ENCODE data around the gene ACTRT2. TPM values are rescaled to one million over a fixed set of nuclear protein-coding genes. Genes with fewer than 3 reads are reported as not detected.

ACTRT2 gene
- total and polyA plus RNA-seq, 2 experiments from 2014 or later: not detected

DNA sequence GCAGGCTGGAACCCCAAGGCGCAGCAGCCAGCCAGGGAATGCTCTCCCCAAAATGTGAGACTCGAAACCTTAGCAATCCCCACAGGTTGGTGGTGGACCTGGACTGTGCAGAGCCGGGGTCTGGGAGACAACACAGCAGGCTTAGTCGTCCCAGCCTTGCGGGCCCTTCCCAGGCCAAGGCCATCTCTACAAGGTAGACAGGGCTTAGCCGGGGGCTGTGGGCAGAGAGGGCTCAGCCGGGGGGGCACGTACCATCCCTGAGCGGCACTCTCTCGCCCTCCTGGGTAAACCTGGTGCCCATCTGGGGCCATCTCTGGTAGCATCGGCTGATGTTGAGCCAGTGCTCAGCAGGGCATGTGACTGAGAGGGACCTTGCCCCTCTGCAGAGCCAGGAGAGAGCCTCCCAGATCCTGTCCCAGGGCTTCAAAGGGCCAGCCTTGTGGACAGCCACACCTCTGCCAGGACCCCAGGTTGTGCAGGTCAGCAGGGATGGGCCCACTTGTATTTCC is 2.2 kb upstream of the ACTRT2 start:
- H3K4me3 ChIP-seq: no peak overlapping the region
- Mint-ChIP-seq H3K4me3 (no peak overlapping the region), H3K27me3 (ENCODE audit: insufficient read depth, low read depth, poor library complexity) (peaks cover 15% of the 10 kb centered on the region), H3K36me3 (ENCODE audit: low read depth) (no peaks in the 10 kb centered on the region), H3K27ac (no peak overlapping the region), H3K9me3 (peaks cover 9% of the 10 kb centered on the region), H3K4me1 (peaks cover 15% of the 10 kb centered on the region; the same call in 2 of the 3 replicates)
- H3F3A ChIP-seq (replicated peaks; ENCODE audit: low read depth): no peaks in the 10 kb centered on the region
- no peak for DNase-seq (ENCODE audit: low spot score)
- no peaks in the 10 kb centered on the region for H3K79me2 ChIP-seq (replicated peaks; ENCODE audit: insufficient read depth)
- no peaks in the 10 kb centered on the region; the same call in 1 of the 2 replicates for H3K4me1 ChIP-seq (ENCODE audit: insufficient read depth)
- no peaks in the 10 kb centered on the region for H3K27me3 ChIP-seq (ENCODE audit: insufficient read depth)
- no peak for ATAC-seq
- no peaks in the 10 kb centered on the region for H3K9me2 ChIP-seq (ENCODE audit: insufficient read depth)
- no peak overlapping the region for H2AFZ ChIP-seq
- H3K4me2 ChIP-seq: no peak overlapping the region
- H3K27ac ChIP-seq (ENCODE audit: low read depth): no peak overlapping the region
- TF ChIP-seq ZNF462 (CRISPR knock-in tag; IDR thresholded peaks at IDR 0.05): no peak
- no peak for TF ChIP-seq EZH2phosphoT487 (IDR thresholded peaks at IDR 0.05; ENCODE audit: unreplicated experiment)
- no peak for TF ChIP-seq EZH2 (IDR thresholded peaks at IDR 0.05; ENCODE audit: low read depth, unreplicated experiment)
- TF ChIP-seq STAT1 (IDR thresholded peaks at IDR 0.05; ENCODE audit: unreplicated experiment): no peak
- TF ChIP-seq, protein P1, sequence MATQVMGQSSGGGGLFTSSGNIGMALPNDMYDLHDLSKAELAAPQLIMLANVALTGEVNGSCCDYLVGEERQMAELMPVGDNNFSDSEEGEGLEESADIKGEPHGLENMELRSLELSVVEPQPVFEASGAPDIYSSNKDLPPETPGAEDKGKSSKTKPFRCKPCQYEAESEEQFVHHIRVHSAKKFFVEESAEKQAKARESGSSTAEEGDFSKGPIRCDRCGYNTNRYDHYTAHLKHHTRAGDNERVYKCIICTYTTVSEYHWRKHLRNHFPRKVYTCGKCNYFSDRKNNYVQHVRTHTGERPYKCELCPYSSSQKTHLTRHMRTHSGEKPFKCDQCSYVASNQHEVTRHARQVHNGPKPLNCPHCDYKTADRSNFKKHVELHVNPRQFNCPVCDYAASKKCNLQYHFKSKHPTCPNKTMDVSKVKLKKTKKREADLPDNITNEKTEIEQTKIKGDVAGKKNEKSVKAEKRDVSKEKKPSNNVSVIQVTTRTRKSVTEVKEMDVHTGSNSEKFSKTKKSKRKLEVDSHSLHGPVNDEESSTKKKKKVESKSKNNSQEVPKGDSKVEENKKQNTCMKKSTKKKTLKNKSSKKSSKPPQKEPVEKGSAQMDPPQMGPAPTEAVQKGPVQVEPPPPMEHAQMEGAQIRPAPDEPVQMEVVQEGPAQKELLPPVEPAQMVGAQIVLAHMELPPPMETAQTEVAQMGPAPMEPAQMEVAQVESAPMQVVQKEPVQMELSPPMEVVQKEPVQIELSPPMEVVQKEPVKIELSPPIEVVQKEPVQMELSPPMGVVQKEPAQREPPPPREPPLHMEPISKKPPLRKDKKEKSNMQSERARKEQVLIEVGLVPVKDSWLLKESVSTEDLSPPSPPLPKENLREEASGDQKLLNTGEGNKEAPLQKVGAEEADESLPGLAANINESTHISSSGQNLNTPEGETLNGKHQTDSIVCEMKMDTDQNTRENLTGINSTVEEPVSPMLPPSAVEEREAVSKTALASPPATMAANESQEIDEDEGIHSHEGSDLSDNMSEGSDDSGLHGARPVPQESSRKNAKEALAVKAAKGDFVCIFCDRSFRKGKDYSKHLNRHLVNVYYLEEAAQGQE (IDR thresholded peaks at IDR 0.05; ENCODE audit: unreplicated experiment): no peak
- H3K36me3 ChIP-seq (ENCODE audit: insufficient read depth): no peaks in the 10 kb centered on the region
- no peaks in the 10 kb centered on the region for H4K20me1 ChIP-seq (replicated peaks; ENCODE audit: insufficient read depth)

Measured in GM23338 (cell line).